ENCODE results near the gene EIF5AL1. TPM values are rescaled to one million over a fixed set of nuclear protein-coding genes. Genes with fewer than 3 reads are reported as not detected.
"Not testable (repeated sequence)": the region's sequence is repeated elsewhere in the genome, so short reads cannot be mapped to it uniquely, and the experiment has no call there.

Gene EIF5AL1
- total and polyA plus RNA-seq, 2 of the 8 experiments (the other 6 are each of a cell fraction or from before 2014, with no cell fraction given), result 1.7 to 2.2 TPM

GRCh38 chr10:79544926-79545659, 32.8 kb downstream of the EIF5AL1 start:
- H3K79me2 ChIP-seq (ENCODE audit: control insufficient read depth in 1 of 2, insufficient read depth in 2 of 2, low read length in 2 of 2); H2AK5ac ChIP-seq (ENCODE audit: low read depth, low read length); H3K4me2 ChIP-seq (ENCODE audit: insufficient read depth in 1 of 2, low read depth in 2 of 2, low read length in 2 of 2); FAIRE-seq; H3K27ac ChIP-seq (ENCODE audit: low read depth, low read length); H2BK120ac ChIP-seq (replicated peaks; ENCODE audit: low read depth, low read length); H3K79me1 ChIP-seq (ENCODE audit: low read depth, low read length); H3K23ac ChIP-seq (ENCODE audit: insufficient read length); DNase-seq (ENCODE audit: low read depth in 1 of 2, low spot score in 2 of 2); POLR2A ChIA-PET (ENCODE audit: partially characterized antibody); H3K14ac ChIP-seq (ENCODE audit: insufficient read length); H4K5ac ChIP-seq (ENCODE audit: insufficient read length, low read depth, low read length); H3K18ac ChIP-seq (ENCODE audit: extremely low read depth, low read length); H4K91ac ChIP-seq (replicated peaks; ENCODE audit: insufficient read length, low read length); H2AFZ ChIP-seq (ENCODE audit: low read length); H3K4ac ChIP-seq (replicated peaks; ENCODE audit: insufficient read length, low read depth, low read length); H3K23me2 ChIP-seq (ENCODE audit: low read depth, low read length); H2BK5ac ChIP-seq (ENCODE audit: low read depth, low read length); H3K27me3 ChIP-seq (replicated peaks in 1 of 4; ENCODE audit: control insufficient read depth in 3 of 4, extremely low read depth in 1 of 4, insufficient read depth in 3 of 4, low read length in 3 of 4); H2BK15ac ChIP-seq (ENCODE audit: low read length); H3K4me3 ChIP-seq (ENCODE audit: extremely low read depth in 1 of 4, insufficient read depth in 2 of 4, low read depth in 3 of 4, low read length in 4 of 4); H2BK20ac ChIP-seq (ENCODE audit: low read length); H3K4me1 ChIP-seq (replicated peaks in 1 of 4; ENCODE audit: control insufficient read depth in 3 of 4, insufficient read depth in 4 of 4, low read length in 3 of 4); H3K36me3 ChIP-seq (ENCODE audit: control insufficient read depth in 2 of 4, insufficient read depth in 4 of 4, low read length in 3 of 4); H3K56ac ChIP-seq (replicated peaks; ENCODE audit: insufficient read length, low read depth, low read length); H4K20me1 ChIP-seq (replicated peaks in 1 of 2; ENCODE audit: control insufficient read depth in 1 of 2, insufficient read depth in 2 of 2, low read length in 2 of 2); H4K8ac ChIP-seq (ENCODE audit: extremely low read depth, insufficient read depth, low read length); H2BK12ac ChIP-seq (ENCODE audit: low read depth, low read length); H3K9me3 ChIP-seq (ENCODE audit: insufficient read depth in 2 of 2, low read depth in 1 of 2, low read length in 1 of 2); CTCF ChIA-PET (ENCODE audit: partially characterized antibody); H3K9ac ChIP-seq (replicated peaks in 1 of 4; ENCODE audit: extremely low read depth in 1 of 4, low read depth in 3 of 4, low read length in 3 of 4): not testable (repeated sequence)
- 72% methylated on average over 3 of the region's 3 CpGs; no CpG with 5 or more reads in 1 of the 2 experiments for WGBS, 2 experiments (ENCODE audit: extremely low coverage in 1 of 2, insufficient coverage in 1 of 2, insufficient read length in 1 of 2, insufficient replicate concordance in 2 of 2, low coverage in 1 of 2, low lambda C conversion rate in 2 of 2, missing lambda C conversion rate in 1 of 2)

GRCh38 chr10:79547128-79547527, 34.8 kb downstream of the EIF5AL1 start:
- H4K20me1 ChIP-seq (replicated peaks in 1 of 2; ENCODE audit: control insufficient read depth in 1 of 2, insufficient read depth in 2 of 2, low read length in 2 of 2); H3K56ac ChIP-seq (replicated peaks; ENCODE audit: insufficient read length, low read depth, low read length); POLR2A ChIA-PET (ENCODE audit: partially characterized antibody); DNase-seq (ENCODE audit: low read depth in 1 of 2, low spot score in 2 of 2); FAIRE-seq; H3K36me3 ChIP-seq (ENCODE audit: control insufficient read depth in 2 of 4, insufficient read depth in 4 of 4, low read length in 3 of 4); H2BK5ac ChIP-seq (ENCODE audit: low read depth, low read length); H3K9ac ChIP-seq (replicated peaks in 1 of 4; ENCODE audit: extremely low read depth in 1 of 4, low read depth in 3 of 4, low read length in 3 of 4); H3K27ac ChIP-seq (ENCODE audit: low read depth, low read length); H3K14ac ChIP-seq (ENCODE audit: insufficient read length); H3K4me1 ChIP-seq (replicated peaks in 1 of 4; ENCODE audit: control insufficient read depth in 3 of 4, insufficient read depth in 4 of 4, low read length in 3 of 4); H3K79me2 ChIP-seq (ENCODE audit: control insufficient read depth in 1 of 2, insufficient read depth in 2 of 2, low read length in 2 of 2); H2BK12ac ChIP-seq (ENCODE audit: low read depth, low read length); H2BK20ac ChIP-seq (ENCODE audit: low read length); H3K4me3 ChIP-seq (ENCODE audit: extremely low read depth in 1 of 4, insufficient read depth in 2 of 4, low read depth in 3 of 4, low read length in 4 of 4); H2AK5ac ChIP-seq (ENCODE audit: low read depth, low read length); H2BK120ac ChIP-seq (replicated peaks; ENCODE audit: low read depth, low read length); H2AFZ ChIP-seq (ENCODE audit: low read length); H4K91ac ChIP-seq (replicated peaks; ENCODE audit: insufficient read length, low read length); H3K23me2 ChIP-seq (ENCODE audit: low read depth, low read length); H3K79me1 ChIP-seq (ENCODE audit: low read depth, low read length); H4K5ac ChIP-seq (ENCODE audit: insufficient read length, low read depth, low read length); H3K23ac ChIP-seq (ENCODE audit: insufficient read length); H3K18ac ChIP-seq (ENCODE audit: extremely low read depth, low read length); H3K4me2 ChIP-seq (ENCODE audit: insufficient read depth in 1 of 2, low read depth in 2 of 2, low read length in 2 of 2); H4K8ac ChIP-seq (ENCODE audit: extremely low read depth, insufficient read depth, low read length); H3K9me3 ChIP-seq (ENCODE audit: insufficient read depth in 2 of 2, low read depth in 1 of 2, low read length in 1 of 2); H3K27me3 ChIP-seq (replicated peaks in 1 of 4; ENCODE audit: control insufficient read depth in 3 of 4, extremely low read depth in 1 of 4, insufficient read depth in 3 of 4, low read length in 3 of 4); H3K4ac ChIP-seq (replicated peaks; ENCODE audit: insufficient read length, low read depth, low read length); H2BK15ac ChIP-seq (ENCODE audit: low read length): not testable (repeated sequence)
- CTCF ChIA-PET (ENCODE audit: partially characterized antibody), result interaction anchor here (1.4 kb wide), 1 partner anchor 16 kb away, joined by 5 read pairs; no protein-coding TSS in a partner anchor
- 94% methylated on average over 2 of the region's 2 CpGs; no CpG with 5 or more reads in 1 of the 2 experiments for WGBS, 2 experiments (ENCODE audit: extremely low coverage in 1 of 2, insufficient coverage in 1 of 2, insufficient read length in 1 of 2, insufficient replicate concordance in 2 of 2, low coverage in 1 of 2, low lambda C conversion rate in 2 of 2, missing lambda C conversion rate in 1 of 2)
